Heart right ventricle (tissue), 16 donors: ENCODE measurements around the gene COL18A1. TPM values are rescaled to one million over a fixed set of nuclear protein-coding genes. Genes with fewer than 3 reads are reported as not detected.
A peak's percentile ranks its signal among the peaks of the same experiment; 100 is the strongest.

Experiments
- ATAC-seq, 8 donors: fragments of 200-7000 bp; cut with Tn5 transposase; one replicate each; pipeline ENCODE4 v1.9.1; 2020; ENCODE audit warnings: mild to moderate bottlenecking in 8 of 8, moderate library complexity in 8 of 8, moderate number of reproducible peaks in 1 of 8
- DNase-seq, 2 donors: peaks; one replicate each; pipeline ENCODE4 v3.0.0-alpha.2; 2020
- H3K27ac ChIP-seq, 10 donors: fragments of 200-600 bp; sonication (generic) in 2 of 10; one replicate each; pipeline versions ENCODE4 v1.5.0 to v1.8.0; 2020 to 2022; ENCODE audit warnings: mild to moderate bottlenecking in 3 of 10
- H3K27me3 ChIP-seq, 7 donors: fragments of 200-600 bp; one replicate each; pipeline ENCODE4 v1.8.0; 2021 to 2022; ENCODE audit warnings: mild to moderate bottlenecking in 2 of 7
- H3K36me3 ChIP-seq, 9 donors: fragments of 200-600 bp; sonication (generic) in 1 of 9; one replicate each; pipeline versions ENCODE4 v1.5.0 to v1.8.0; 2020 to 2022; ENCODE audit warnings: mild to moderate bottlenecking in 2 of 9
- H3K4me1 ChIP-seq, 9 donors: fragments of 200-600 bp; sonication (generic) in 1 of 9; one replicate each; pipeline versions ENCODE4 v1.5.0 to v1.8.0; 2020 to 2022; ENCODE audit warnings: mild to moderate bottlenecking in 4 of 9
- H3K4me3 ChIP-seq, 10 donors: fragments of 200-600 bp; sonication (generic) in 2 of 10; one replicate each; pipeline versions ENCODE4 v1.5.0 to v1.8.0; 2020 to 2022; ENCODE audit warnings: mild to moderate bottlenecking in 7 of 10, moderate library complexity in 2 of 10
- H3K9me3 ChIP-seq, 11 donors: fragments of 200-600 bp in 10 of 11; sonication (generic) in 2 of 11; one replicate each; pipeline versions ENCODE4 v1.5.0 to v1.8.0; 2013 to 2022; ENCODE audit warnings: mild to moderate bottlenecking in 2 of 11, control low read depth in 1 of 11, moderate library complexity in 1 of 11
- WGBS, 2 donors: extraction: QIAGEN DNeasy Blood & Tissue Kit; methylation state at CpG; one replicate each; pipeline ENCODE4 v1.1.7; 2013; ENCODE audit warnings: inconsistent platforms in 1 of 2; 5-methylcytosine and 5-hydroxymethylcytosine counted together
- intact Hi-C, 10 donors: fragments of 100-400 bp; cut with DNase I; formaldehyde crosslinking; loops; one replicate each; pipeline versions ENCODE4 v1.11.1 to v1.14.2; 2022
- polyA plus RNA-seq, 2 donors: library from polyadenylated mRNA; stranded (reverse); fragments of 200-250 nt; gene quantifications; one replicate each; pipeline ENCODE4 v1.2.3, GENCODE V29; 2013
- total RNA-seq, 10 donors: library from RNA; stranded (reverse); fragmentation: NEBNext Ultra II Directional in 3 of 10; extraction: Animal tissue kit (Norgen Biotek cat#: 25700) in 3 of 10; gene quantifications; one replicate each; pipeline versions ENCODE4 v1.2.1 to v1.2.4, GENCODE V29; 2021 to 2023
- TF ChIP-seq, protein P1 (sequence below), 9 donors: fragments of 200-600 bp; sonication (generic) in 2 of 9; IDR thresholded peaks; one replicate each; pipeline versions ENCODE4 v1.5.0 to v1.8.0; 2021 to 2022; ENCODE audit warnings: antibody characterized with exemption in 9 of 9, mild to moderate bottlenecking in 5 of 9, moderate library complexity in 1 of 9
- donor health status: Arrhythmogenic right ventricular cardiomyopathy.
- donor health status: ischemic (EF 13 %, LVEDD 7.1; RV severe dilation, severe dysfunction).
- donor health status: healthy with polysubstance abuse.
- donor health status: DM: no; HTN: yes; CAD: no.
- donor health status: DM: no; HTN: no; CAD: no.
- donor health status: ischemic (EF 25% LVEDD 6.9; RV normal size, moderate dysfunction).
- donor health status: ischemic (EF 25% LVEDD 5.7; RV mildly dilated, moderate dysfunction).
- donor health status: healthy.
- donor health status: DM: yes; HTN: yes; CAD: no.
- donor health status: Ischemic cardiomyopathy.
- donor health status: ischemic (EF 35%, LVEDD 5.7; RV mildly dilated, moderate dysfunction).
- donor health status: nonischemic (EF 11% LVEDD 7.7; RV severe dilation, severe dysfunction).
- donor health status: DM: yes; HTN: yes; CAD: no.
- donor health status: PGD.
- donor health status: ischemic (EF 29% LVEDD 5.4; RV normal size, mild dysfunction).
- donor health status: nonischemic (EF 23%, LVEDD 6.1; RV moderate dilation, normal function).

COL18A1 gene
- total and polyA plus RNA-seq, 12 donors = 33.7 to 87.1 (median 52.6) TPM

DNA sequence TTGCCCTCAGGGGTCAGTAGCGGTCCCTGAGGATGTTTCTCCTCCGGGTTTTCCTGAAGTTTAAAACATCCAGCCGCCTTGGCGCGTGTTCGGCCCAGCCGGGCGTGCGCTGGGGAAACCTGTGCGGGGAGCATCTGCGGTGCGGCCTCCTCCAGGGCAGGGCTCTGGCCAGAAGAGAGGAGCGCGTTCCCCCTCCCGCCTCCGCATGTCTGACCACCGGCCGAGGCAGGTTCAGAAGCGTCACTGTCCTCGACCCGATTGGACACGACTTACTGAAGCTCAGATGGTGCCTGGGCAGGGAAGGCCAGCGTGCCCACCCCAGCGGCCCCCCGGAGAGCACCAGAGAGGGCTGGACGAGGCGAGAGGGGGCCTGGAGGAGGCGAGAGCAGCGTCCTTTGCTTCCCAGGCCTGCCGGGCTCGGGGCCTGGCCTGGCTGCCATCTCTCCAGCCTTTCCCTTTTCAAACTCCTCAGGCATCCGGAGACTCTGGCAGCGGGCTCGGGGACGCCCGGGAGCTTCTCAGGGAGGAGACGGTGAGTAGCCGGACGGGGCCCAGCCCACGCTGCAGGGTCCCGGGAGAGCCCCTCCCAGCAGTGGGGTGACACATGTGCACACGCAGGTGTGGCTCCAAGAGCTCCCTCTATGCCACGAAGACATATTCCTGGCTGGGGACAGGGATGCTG, 70.2 kb downstream of the COL18A1 start:
- DNase-seq (peak in 1 of 2 donors; percentile 13), ATAC-seq (no peak)
- H3K27ac ChIP-seq = no peak overlapping the region
- no peaks in the 10 kb centered on the region for H3K27me3 ChIP-seq
- TF ChIP-seq, protein P1, sequence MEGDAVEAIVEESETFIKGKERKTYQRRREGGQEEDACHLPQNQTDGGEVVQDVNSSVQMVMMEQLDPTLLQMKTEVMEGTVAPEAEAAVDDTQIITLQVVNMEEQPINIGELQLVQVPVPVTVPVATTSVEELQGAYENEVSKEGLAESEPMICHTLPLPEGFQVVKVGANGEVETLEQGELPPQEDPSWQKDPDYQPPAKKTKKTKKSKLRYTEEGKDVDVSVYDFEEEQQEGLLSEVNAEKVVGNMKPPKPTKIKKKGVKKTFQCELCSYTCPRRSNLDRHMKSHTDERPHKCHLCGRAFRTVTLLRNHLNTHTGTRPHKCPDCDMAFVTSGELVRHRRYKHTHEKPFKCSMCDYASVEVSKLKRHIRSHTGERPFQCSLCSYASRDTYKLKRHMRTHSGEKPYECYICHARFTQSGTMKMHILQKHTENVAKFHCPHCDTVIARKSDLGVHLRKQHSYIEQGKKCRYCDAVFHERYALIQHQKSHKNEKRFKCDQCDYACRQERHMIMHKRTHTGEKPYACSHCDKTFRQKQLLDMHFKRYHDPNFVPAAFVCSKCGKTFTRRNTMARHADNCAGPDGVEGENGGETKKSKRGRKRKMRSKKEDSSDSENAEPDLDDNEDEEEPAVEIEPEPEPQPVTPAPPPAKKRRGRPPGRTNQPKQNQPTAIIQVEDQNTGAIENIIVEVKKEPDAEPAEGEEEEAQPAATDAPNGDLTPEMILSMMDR (IDR thresholded peaks at IDR 0.05) = no peak
- WGBS, 2 donors = 94 to 95% methylated on average over 42 to 43 of the region's 43 CpGs
- H3K9me3 ChIP-seq = no peaks in the 10 kb centered on the region
- intact Hi-C loops = loop anchor here in 2 of 10 donors (5.0 to 10.0 kb wide), 2 partner anchors 120 to 122 kb away; no protein-coding TSS in a partner anchor
- H3K36me3 ChIP-seq = peaks cover 0 to 61% (median 24%) of the 10 kb centered on the region in 9 donors
- no peak overlapping the region for H3K4me3 ChIP-seq
- H3K4me1 ChIP-seq = peaks cover 20 to 53% (median 43%) of the 10 kb centered on the region in 9 donors

DNA sequence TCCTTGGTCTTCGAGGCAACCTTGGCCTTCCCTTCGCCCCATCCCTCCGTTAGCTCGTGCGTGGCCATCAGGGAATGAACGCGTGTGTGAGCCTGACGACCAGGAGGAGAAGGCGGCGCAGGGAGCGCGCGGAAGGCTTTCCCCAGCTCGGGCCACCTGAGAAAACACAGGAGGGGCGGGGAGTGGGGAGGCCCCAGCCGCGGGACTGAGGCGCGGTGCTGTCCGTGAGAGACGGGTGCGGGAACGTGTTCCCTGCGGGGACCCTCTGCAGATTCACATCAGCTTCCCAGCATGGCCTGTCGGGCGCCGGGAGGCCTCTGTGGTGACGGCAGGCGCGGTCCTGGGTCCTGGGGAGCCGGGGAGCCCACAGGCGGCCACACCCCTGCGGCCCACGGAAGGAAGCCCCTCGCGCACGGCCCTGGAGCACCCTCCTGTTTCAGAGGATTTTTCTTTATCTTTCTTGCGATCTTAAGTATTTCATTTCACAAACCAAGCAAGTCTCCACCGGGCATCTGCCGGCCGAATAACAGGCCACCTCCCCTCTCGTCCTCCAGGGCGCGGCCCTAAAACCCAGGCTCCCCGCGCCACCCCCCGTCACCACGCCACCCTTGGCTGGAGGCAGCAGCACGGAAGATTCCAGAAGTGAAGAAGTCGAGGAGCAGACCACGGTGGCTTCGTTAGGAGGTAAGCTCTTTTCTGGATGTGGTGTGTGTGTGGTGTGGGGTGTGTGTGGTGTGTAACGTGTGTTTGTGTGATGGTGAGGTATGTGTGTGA, 71.0 kb downstream of the COL18A1 start:
- Histone ChIP-seq H3K4me1 (peaks cover 15 to 45% (median 35%) of the 10 kb centered on the region in 9 donors), H3K4me3 (no peak overlapping the region), H3K36me3 (peaks cover 0 to 69% (median 24%) of the 10 kb centered on the region in 9 donors), H3K27me3 (no peaks in the 10 kb centered on the region), H3K27ac (no peak overlapping the region), H3K9me3 (no peaks in the 10 kb centered on the region)
- ATAC-seq = no peak
- DNase-seq = peak in 1 of 2 donors; percentile 22
- TF ChIP-seq, protein P1 (IDR thresholded peaks at IDR 0.05) = no peak
- intact Hi-C loops = loop anchor here in 2 of 10 donors (5.0 to 10.0 kb wide), 2 partner anchors 119 to 121 kb away; no protein-coding TSS in a partner anchor
- 92 to 96% methylated on average over 51 to 53 of the region's 53 CpGs for WGBS, 2 donors

DNA sequence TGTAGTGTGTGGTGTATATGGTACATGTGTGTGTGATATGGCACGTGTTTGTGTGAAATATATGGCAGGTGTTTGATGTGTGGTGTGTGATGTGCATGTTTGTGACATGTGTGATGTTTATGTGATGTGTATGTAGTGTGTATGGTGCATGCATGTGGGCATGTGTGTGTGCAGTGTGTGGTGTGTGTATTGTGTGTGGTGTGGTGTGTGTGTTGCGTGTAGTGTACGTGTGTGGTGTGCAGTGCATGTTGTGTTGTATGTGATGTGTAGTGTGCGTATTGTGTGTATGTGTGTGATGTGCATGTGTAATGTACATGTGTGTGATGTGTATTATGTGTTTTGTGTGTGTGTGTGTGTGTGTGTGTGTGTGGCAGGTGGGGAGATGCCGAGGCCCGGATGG, 71.6 kb downstream of the COL18A1 start:
- Histone ChIP-seq H3K4me3 (no peak overlapping the region), H3K9me3 (no peaks in the 10 kb centered on the region), H3K27ac (no peak overlapping the region), H3K36me3 (peaks cover 0 to 75% (median 24%) of the 10 kb centered on the region in 9 donors), H3K27me3 (no peaks in the 10 kb centered on the region), H3K4me1 (peaks cover 15 to 39% (median 29%) of the 10 kb centered on the region in 9 donors)
- no peak for ATAC-seq
- 96 to 97% methylated on average over 6 of the region's 6 CpGs for WGBS, 2 donors
- TF ChIP-seq, protein P1 (IDR thresholded peaks at IDR 0.05) = no peak
- DNase-seq = no peak
- intact Hi-C loops = loop anchor here in 2 of 10 donors (5.0 to 10.0 kb wide), 2 partner anchors 118 to 121 kb away; no protein-coding TSS in a partner anchor
